ENCODE measurements around the gene PLTP.

- TF ChIP-seq CTCF (IDR thresholded peaks at IDR 0.05; ENCODE audit: insufficient read depth, low read length, poor library complexity, severe bottlenecking) (no peak), EZH2phosphoT487 (conservative IDR thresholded peaks at IDR 0.05; ENCODE audit: low read length) (no peak)
Observed at GRCh38 chr20:45890985-45891983, 20.7 kb downstream of the PLTP start, which contains the start of the genes CTSA and NEURL2.

All from SU-DHL-6 (cell line).